ENCODE measurements around the gene EML4. TPM values are rescaled to one million over a fixed set of nuclear protein-coding genes. Genes with fewer than 3 reads are reported as not detected.

Gene EML4
- total and polyA plus RNA-seq, 2 of the 13 experiments (the other 11 are each of a cell fraction or from before 2014, with no cell fraction given): 243 to 476 TPM

DNA sequence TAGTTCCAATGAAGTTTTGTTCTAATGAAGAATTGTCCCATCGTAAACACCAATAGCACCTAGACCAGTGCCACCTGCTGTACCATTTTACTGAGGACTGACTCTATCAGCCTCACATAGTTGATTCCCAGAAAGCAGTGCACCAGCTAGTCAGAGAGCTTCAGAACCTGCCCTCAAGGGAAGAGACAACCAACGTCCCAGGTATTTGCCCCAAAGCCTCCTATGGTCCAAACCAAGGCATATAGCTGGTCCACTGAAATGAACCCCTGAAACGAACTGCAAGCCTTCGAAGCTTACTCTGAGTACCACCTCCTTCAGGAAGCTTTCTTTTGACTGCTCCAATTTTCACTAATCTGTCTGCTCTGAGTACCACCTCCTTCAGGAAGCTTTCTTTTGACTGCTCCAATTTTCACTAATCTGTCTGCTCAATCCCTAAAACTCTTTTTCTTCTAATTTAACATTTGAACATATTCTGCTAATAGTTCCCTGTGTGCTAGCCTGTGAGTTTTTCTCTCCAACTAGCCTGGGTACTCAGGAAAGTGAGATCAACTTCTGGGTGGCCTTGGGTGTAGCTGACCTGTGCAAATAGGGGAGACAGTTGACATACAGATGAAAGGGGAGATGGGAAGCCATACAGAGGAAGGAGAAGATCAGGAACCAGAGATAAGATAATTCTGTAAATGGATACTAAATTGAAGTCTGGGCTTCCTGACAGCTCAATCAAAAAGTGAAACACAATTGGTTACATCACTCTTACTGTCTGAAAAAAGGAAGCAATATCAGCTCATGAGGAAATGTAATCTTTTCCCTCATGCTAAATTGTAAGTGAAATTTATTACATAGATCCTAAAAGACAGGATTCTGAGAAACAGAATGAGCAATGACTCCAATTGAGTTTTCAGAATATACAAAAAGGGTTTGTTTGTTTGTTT lies 33.5 kb upstream of the EML4 start (continued):
- TF ChIP-seq NFIB (CRISPR knock-in tag; IDR thresholded peaks at IDR 0.05; ENCODE audit: borderline replicate concordance): no peak
- TF ChIP-seq, protein P1, sequence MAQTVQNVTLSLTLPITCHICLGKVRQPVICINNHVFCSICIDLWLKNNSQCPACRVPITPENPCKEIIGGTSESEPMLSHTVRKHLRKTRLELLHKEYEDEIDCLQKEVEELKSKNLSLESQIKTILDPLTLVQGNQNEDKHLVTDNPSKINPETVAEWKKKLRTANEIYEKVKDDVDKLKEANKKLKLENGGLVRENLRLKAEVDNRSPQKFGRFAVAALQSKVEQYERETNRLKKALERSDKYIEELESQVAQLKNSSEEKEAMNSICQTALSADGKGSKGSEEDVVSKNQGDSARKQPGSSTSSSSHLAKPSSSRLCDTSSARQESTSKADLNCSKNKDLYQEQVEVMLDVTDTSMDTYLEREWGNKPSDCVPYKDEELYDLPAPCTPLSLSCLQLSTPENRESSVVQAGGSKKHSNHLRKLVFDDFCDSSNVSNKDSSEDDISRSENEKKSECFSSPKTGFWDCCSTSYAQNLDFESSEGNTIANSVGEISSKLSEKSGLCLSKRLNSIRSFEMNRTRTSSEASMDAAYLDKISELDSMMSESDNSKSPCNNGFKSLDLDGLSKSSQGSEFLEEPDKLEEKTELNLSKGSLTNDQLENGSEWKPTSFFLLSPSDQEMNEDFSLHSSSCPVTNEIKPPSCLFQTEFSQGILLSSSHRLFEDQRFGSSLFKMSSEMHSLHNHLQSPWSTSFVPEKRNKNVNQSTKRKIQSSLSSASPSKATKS (CRISPR knock-in tag; IDR thresholded peaks at IDR 0.05): 0 out of 2 replicates have a peak, but pooled peaks have one; percentile 45
- TF ChIP-seq TARDBP (CRISPR knock-in tag; IDR thresholded peaks at IDR 0.05): peak; percentile 99
- peak; percentile 83 for TF ChIP-seq ZNF644 (CRISPR knock-in tag; IDR thresholded peaks at IDR 0.05; ENCODE audit: low read depth)
- TF ChIP-seq ZNF572 (CRISPR knock-in tag; IDR thresholded peaks at IDR 0.05): 0 out of 2 replicates have a peak, but pooled peaks have one; percentile 50
- no peak for TF ChIP-seq ZFAT (CRISPR knock-in tag; conservative IDR thresholded peaks at IDR 0.05)
- TF ChIP-seq ZNF879 (CRISPR knock-in tag; IDR thresholded peaks at IDR 0.05): no peak
- TF ChIP-seq FOSL2 (CRISPR knock-in tag; IDR thresholded peaks at IDR 0.05): peak; percentile 92
- TF ChIP-seq, protein P2, sequence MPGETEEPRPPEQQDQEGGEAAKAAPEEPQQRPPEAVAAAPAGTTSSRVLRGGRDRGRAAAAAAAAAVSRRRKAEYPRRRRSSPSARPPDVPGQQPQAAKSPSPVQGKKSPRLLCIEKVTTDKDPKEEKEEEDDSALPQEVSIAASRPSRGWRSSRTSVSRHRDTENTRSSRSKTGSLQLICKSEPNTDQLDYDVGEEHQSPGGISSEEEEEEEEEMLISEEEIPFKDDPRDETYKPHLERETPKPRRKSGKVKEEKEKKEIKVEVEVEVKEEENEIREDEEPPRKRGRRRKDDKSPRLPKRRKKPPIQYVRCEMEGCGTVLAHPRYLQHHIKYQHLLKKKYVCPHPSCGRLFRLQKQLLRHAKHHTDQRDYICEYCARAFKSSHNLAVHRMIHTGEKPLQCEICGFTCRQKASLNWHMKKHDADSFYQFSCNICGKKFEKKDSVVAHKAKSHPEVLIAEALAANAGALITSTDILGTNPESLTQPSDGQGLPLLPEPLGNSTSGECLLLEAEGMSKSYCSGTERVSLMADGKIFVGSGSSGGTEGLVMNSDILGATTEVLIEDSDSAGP (CRISPR knock-in tag; IDR thresholded peaks at IDR 0.05; ENCODE audit: borderline replicate concordance): no peak
- peak; percentile 70; the same call in 1 of the 2 replicates for TF ChIP-seq NCOR1 (IDR thresholded peaks at IDR 0.05; ENCODE audit: borderline replicate concordance, low read length)
- peak; percentile 94 for TF ChIP-seq IRF2 (CRISPR knock-in tag; IDR thresholded peaks at IDR 0.05)
- TF ChIP-seq HOXA3 (CRISPR knock-in tag; IDR thresholded peaks at IDR 0.05): peak; percentile 92
- TF ChIP-seq REL (CRISPR knock-in tag; conservative IDR thresholded peaks at IDR 0.05): no peak
- no peak for TF ChIP-seq MTF2 (CRISPR knock-in tag; IDR thresholded peaks at IDR 0.05; ENCODE audit: borderline replicate concordance)
- peak; percentile 89 for TF ChIP-seq CBFB (CRISPR knock-in tag; IDR thresholded peaks at IDR 0.05)
- peak; percentile 94 for TF ChIP-seq MEF2D (CRISPR knock-in tag; IDR thresholded peaks at IDR 0.05)
- TF ChIP-seq, protein P3, sequence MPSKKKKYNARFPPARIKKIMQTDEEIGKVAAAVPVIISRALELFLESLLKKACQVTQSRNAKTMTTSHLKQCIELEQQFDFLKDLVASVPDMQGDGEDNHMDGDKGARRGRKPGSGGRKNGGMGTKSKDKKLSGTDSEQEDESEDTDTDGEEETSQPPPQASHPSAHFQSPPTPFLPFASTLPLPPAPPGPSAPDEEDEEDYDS (CRISPR knock-in tag; IDR thresholded peaks at IDR 0.05): peak; percentile 97
- peak; percentile 62 for TF ChIP-seq ZNF263 (CRISPR knock-in tag; IDR thresholded peaks at IDR 0.05)
- TF ChIP-seq, protein P4, sequence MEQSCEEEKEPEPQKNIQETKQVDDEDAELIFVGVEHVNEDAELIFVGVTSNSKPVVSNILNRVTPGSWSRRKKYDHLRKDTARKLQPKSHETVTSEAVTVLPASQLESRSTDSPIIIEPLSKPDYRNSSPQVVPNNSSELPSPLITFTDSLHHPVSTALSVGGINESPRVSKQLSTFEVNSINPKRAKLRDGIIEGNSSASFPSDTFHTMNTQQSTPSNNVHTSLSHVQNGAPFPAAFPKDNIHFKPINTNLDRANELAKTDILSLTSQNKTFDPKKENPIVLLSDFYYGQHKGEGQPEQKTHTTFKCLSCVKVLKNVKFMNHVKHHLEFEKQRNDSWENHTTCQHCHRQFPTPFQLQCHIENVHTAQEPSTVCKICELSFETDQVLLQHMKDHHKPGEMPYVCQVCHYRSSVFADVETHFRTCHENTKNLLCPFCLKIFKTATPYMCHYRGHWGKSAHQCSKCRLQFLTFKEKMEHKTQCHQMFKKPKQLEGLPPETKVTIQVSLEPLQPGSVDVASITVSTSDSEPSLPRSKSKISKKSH (CRISPR knock-in tag; IDR thresholded peaks at IDR 0.05; ENCODE audit: borderline replicate concordance): no peak
- no peak for TF ChIP-seq ZNF207 (IDR thresholded peaks at IDR 0.05; ENCODE audit: borderline replicate concordance)
- TF ChIP-seq, protein P5, sequence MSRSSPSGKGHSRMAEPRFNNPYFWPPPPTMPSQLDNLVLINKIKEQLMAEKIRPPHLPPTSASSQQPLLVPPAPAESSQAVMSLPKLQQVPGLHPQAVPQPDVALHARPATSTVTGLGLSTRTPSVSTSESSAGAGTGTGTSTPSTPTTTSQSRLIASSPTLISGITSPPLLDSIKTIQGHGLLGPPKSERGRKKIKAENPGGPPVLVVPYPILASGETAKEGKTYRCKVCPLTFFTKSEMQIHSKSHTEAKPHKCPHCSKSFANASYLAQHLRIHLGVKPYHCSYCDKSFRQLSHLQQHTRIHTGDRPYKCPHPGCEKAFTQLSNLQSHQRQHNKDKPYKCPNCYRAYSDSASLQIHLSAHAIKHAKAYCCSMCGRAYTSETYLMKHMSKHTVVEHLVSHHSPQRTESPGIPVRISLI (CRISPR knock-in tag; IDR thresholded peaks at IDR 0.05; ENCODE audit: borderline replicate concordance): 0 out of 2 replicates have a peak, but pooled peaks have one; percentile 51
- TF ChIP-seq RFX1 (IDR thresholded peaks at IDR 0.05): no peak
- TF ChIP-seq ZNF788 (CRISPR knock-in tag; IDR thresholded peaks at IDR 0.05; ENCODE audit: borderline replicate concordance): peak; percentile 19; the same call in 1 of the 2 replicates

All from HepG2 (cell line).